Measurements from ENCODE around the gene RBM24. TPM values are rescaled to one million over a fixed set of nuclear protein-coding genes. Genes with fewer than 3 reads are reported as not detected.

The RBM24 gene
- total RNA-seq (2011; cell fraction: chromatin; rRNA removed; ENCODE audit: low replicate concordance): not detected in 2 replicates
- total RNA-seq (2011; cell fraction: nucleolus; rRNA removed): not detected in 2 replicates
- total RNA-seq (2011; cell fraction: nucleoplasm; rRNA removed): not detected in 2 replicates
- total RNA-seq (2014; rRNA removed) (not detected in 2 replicates), total RNA-seq (2014; rRNA removed; fragmentation: Illumina TruSeq; extraction: Trizol) (not detected in 2 replicates), total RNA-seq (2015; rRNA removed; fragmentation: Illumina TruSeq; extraction: Trizol) (not detected in 2 replicates), total RNA-seq (2021) (not detected in 2 replicates), polyA plus RNA-seq (2011; rRNA removed) (not detected in 2 replicates), polyA plus RNA-seq (2014; fragmentation: Illumina TruSeq; extraction: Trizol) (not detected in 2 replicates), polyA plus RNA-seq (2014; fragmentation: Nextera tagmentation; extraction: Ambion mirVana) (not detected), polyA plus RNA-seq (2014; rRNA removed) (not detected in 2 replicates), polyA minus RNA-seq (2011; rRNA and poly(A)+ RNA removed) (not detected in 2 replicates), Bru-seq, nascent RNA (percentile 11 among the genes with signal in this experiment), BruChase-seq, experiment 1, labeled RNA remaining after a 2-hour chase (percentile 16 among the genes with signal in this experiment), BruChase-seq, experiment 2, labeled RNA remaining after a 6-hour chase (percentile 15 among the genes with signal in this experiment)
- not detected in 2 replicates for polyA plus RNA-seq (2011; cell fraction: cytosol; rRNA removed)
- polyA plus RNA-seq (2011; cell fraction: nucleus; rRNA removed): not detected in 2 replicates
- polyA plus RNA-seq (2012): not detected in 2 replicates
- not detected in 2 replicates for polyA minus RNA-seq (2011; cell fraction: cytosol; rRNA and poly(A)+ RNA removed)
- polyA minus RNA-seq (2011; cell fraction: nucleus; rRNA and poly(A)+ RNA removed): not detected in 2 replicates
- long read RNA-seq, experiment 1: 0 reads
- long read RNA-seq, experiment 2, partial matches to known transcripts: 0 of 1 reads
- long read RNA-seq, experiment 2, other reads (novel, unspliced or antisense): 1 of 1 reads
- long read RNA-seq, experiment 3: 0 reads

- Histone ChIP-seq H3K4me3 (no peak within 1 kb of the TSS), H3K4me2 (ENCODE audit: insufficient read depth, low read length) (no peak within 1 kb of the TSS)
- POLR2A ChIA-PET: no interaction called here
Measured at GRCh38 chr6:17281100-17281496, at the start of gene RBM24. TSS of gene RBM24 (plus strand) at chr6:17281361. CDS start at chr6:17281582, 221 bp downstream.

More at GRCh38 chr6:17281100-17281496, at the start of gene RBM24:
- no peak within 1 kb of the TSS for H3K9ac ChIP-seq (ENCODE audit: insufficient read depth in 1 of 2, low read depth in 2 of 2, low read length in 2 of 2)
- H3K27me3 ChIP-seq (ENCODE audit: control insufficient read depth in 2 of 2, insufficient read depth in 2 of 2, low read length in 2 of 2): peaks cover 9 to 33% of the 10 kb centered on the region in 2 experiments
- H4K20me1 ChIP-seq (replicated peaks; ENCODE audit: control insufficient read depth, insufficient read depth, low read length): no peaks in the 10 kb centered on the region
- CTCF ChIA-PET (ENCODE audit: low intra/inter-chr PET ratio): no interaction called here
- in situ Hi-C loops (cut with MboI): no loop called here
- H2AFZ ChIP-seq (ENCODE audit: low read depth, low read length): no peak within 1 kb of the TSS
- intact Hi-C loops (cut with micrococcal nuclease): no loop called here
- FAIRE-seq: no peak
- no peak within 1 kb of the TSS for H3K27ac ChIP-seq (ENCODE audit: extremely low read depth, low read depth, low read length)
- TF ChIP-seq MAZ (CRISPR knock-in tag; conservative IDR thresholded peaks at IDR 0.05 in 1 of 2, IDR thresholded peaks at IDR 0.05 in 1 of 2) (no peak), FOXM1 (IDR thresholded peaks at IDR 0.05; ENCODE audit: low read depth) (no peak), FOXM1 (CRISPR knock-in tag; IDR thresholded peaks at IDR 0.05; ENCODE audit: low read depth) (no peak), SP2 (IDR thresholded peaks at IDR 0.05; ENCODE audit: extremely low read depth, low read depth, low read length, poor library complexity, severe bottlenecking) (no peak), PRPF4 (IDR thresholded peaks at IDR 0.05; ENCODE audit: insufficient read depth, low read depth, low read length, poor library complexity, severe bottlenecking) (no peak), ZSCAN29 (IDR thresholded peaks at IDR 0.05) (peak; percentile 87), POLR2A (conservative IDR thresholded peaks at IDR 0.05) (no peak)
- TF ChIP-seq, protein P1, sequence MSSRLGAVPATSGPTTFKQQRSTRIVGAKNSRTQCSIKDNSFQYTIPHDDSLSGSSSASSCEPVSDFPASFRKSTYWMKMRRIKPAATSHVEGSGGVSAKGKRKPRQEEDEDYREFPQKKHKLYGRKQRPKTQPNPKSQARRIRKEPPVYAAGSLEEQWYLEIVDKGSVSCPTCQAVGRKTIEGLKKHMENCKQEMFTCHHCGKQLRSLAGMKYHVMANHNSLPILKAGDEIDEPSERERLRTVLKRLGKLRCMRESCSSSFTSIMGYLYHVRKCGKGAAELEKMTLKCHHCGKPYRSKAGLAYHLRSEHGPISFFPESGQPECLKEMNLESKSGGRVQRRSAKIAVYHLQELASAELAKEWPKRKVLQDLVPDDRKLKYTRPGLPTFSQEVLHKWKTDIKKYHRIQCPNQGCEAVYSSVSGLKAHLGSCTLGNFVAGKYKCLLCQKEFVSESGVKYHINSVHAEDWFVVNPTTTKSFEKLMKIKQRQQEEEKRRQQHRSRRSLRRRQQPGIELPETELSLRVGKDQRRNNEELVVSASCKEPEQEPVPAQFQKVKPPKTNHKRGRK (tag; IDR thresholded peaks at IDR 0.05): no peak
- no peaks in the 10 kb centered on the region for H3K9me3 ChIP-seq (replicated peaks; ENCODE audit: control insufficient read depth, insufficient read depth, low read depth, low read length)
- BruUV-seq (replicated peaks): no TSS peak
- no peaks in the 10 kb centered on the region for H3K79me2 ChIP-seq (ENCODE audit: control insufficient read depth, insufficient read depth, low read length)
- WGBS (ENCODE audit: insufficient coverage, low coverage, missing lambda C conversion rate): 60% methylated on average over 12 of the region's 46 CpGs
- H3K4me1 ChIP-seq (replicated peaks in 1 of 2; ENCODE audit: control insufficient read depth in 2 of 2, insufficient read depth in 2 of 2, low read length in 2 of 2): peaks cover 0 to 14% of the 10 kb centered on the region in 2 experiments; a peak in 1 of 5 replicates
- no peaks in the 10 kb centered on the region for H3K36me3 ChIP-seq (ENCODE audit: control insufficient read depth, insufficient read depth, low read length)
- DNase-seq (ENCODE audit: extremely low read depth in 1 of 4, low spot score in 3 of 4): peak in 1 of 4 experiments; percentile 7
- no peaks in the 10 kb centered on the region for H3K9me1 ChIP-seq (ENCODE audit: control insufficient read depth, insufficient read depth, low read length)
- ATAC-seq: no peak
